ENCODE measurements around the gene USH1C.

The USH1C gene

DNA sequence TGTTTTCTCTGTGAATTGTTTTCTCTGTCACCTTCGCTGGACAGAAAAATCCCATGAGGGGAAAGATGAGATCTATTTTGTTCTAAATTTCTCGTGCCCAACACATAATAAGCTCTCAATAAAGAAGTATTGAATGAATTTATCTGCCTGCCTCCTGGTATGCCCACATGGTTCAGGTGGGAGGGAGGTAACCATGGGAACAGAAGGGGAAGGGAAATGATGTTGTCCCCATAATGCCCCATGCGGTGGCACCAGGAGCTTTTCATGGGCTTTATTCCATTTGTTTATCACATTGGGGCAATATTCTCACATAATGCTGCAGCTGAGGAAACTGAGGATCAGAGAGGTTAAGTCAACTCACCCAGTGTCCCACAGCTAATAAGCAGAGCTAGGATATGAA, 8.7 kb downstream of the USH1C start:
- DNase-seq (ENCODE audit: low read depth) = no peak
- no peak overlapping the region for H3K4me3 ChIP-seq (ENCODE audit: low read depth, low read length)
- TF ChIP-seq, protein P1, sequence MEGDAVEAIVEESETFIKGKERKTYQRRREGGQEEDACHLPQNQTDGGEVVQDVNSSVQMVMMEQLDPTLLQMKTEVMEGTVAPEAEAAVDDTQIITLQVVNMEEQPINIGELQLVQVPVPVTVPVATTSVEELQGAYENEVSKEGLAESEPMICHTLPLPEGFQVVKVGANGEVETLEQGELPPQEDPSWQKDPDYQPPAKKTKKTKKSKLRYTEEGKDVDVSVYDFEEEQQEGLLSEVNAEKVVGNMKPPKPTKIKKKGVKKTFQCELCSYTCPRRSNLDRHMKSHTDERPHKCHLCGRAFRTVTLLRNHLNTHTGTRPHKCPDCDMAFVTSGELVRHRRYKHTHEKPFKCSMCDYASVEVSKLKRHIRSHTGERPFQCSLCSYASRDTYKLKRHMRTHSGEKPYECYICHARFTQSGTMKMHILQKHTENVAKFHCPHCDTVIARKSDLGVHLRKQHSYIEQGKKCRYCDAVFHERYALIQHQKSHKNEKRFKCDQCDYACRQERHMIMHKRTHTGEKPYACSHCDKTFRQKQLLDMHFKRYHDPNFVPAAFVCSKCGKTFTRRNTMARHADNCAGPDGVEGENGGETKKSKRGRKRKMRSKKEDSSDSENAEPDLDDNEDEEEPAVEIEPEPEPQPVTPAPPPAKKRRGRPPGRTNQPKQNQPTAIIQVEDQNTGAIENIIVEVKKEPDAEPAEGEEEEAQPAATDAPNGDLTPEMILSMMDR (IDR thresholded peaks at IDR 0.05; ENCODE audit: insufficient read depth, low read depth, low read length, missing control alignments) = no peak

DNA sequence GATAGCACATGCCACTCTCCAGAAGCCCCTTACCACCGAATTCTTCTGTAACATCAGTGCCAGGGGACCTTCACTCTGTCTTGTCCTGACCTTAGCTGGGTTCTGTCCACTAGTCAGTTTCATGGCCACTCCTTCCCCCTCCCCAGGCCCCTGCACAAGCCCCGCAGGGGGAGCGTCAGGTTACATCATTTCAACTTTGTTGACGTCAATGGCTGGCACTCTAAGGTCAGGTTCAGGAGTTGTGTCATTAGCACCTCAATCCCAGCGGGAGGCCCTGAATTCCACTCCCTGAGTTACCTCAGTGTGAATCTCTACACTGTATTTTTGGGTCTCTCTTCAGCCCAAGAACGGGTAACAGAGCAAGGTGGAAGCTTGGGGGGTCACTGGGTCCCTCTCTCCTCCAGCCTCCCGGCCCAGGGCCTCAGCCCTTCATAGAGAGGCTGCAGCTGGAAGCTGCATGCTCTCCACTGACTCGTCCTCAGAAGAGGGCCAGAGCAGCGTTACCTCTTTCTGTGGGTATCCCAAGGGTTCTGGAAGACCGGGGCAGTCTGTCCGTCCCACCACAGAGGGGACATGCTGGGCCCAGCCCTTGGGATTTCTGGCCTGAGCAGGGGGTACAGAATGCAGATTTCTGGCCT, 10.3 kb downstream of the USH1C start:
- H3K4me3 ChIP-seq (ENCODE audit: low read depth, low read length) = no peak overlapping the region
- DNase-seq (ENCODE audit: low read depth) = no peak
- TF ChIP-seq, protein P1 (IDR thresholded peaks at IDR 0.05; ENCODE audit: insufficient read depth, low read depth, low read length, missing control alignments) = no peak

- no peak overlapping the region for H3K4me3 ChIP-seq (ENCODE audit: low read depth, low read length)
- TF ChIP-seq, protein P1 (IDR thresholded peaks at IDR 0.05; ENCODE audit: insufficient read depth, low read depth, low read length, missing control alignments) = no peak
- no peak for DNase-seq (ENCODE audit: low read depth)
Observed at GRCh38 chr11:17533341-17533740, 10.9 kb downstream of the USH1C start.

DNA sequence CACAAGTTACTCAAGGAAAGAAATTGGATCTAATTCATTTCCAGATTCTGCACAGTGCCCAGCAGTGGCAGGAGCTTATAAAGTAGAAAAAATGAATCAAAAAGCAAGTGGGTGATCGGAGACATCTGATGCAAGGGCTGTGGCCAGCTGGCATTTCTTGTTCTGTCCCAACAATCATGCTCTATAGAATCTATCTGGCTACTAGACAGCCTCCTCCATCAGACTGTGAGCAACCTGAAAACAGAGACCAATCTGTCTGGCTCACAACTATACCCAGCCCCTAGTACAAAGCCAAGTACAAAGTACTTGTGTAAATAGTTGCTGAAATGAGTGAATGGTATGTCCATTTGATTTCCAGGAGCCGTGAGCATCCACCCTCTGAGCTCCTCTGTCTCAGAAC, 11.4 kb downstream of the USH1C start:
- no peak for DNase-seq (ENCODE audit: low read depth)
- H3K4me3 ChIP-seq (ENCODE audit: low read depth, low read length) = no peak overlapping the region
- TF ChIP-seq, protein P1 (IDR thresholded peaks at IDR 0.05; ENCODE audit: insufficient read depth, low read depth, low read length, missing control alignments) = no peak

- DNase-seq (ENCODE audit: low read depth) = no peak
- no peak overlapping the region for H3K4me3 ChIP-seq (ENCODE audit: low read depth, low read length)
- TF ChIP-seq, protein P1 (IDR thresholded peaks at IDR 0.05; ENCODE audit: insufficient read depth, low read depth, low read length, missing control alignments) = no peak
Observed at GRCh38 chr11:17531636-17532113, 12.5 kb downstream of the USH1C start.

- TF ChIP-seq, protein P1 (IDR thresholded peaks at IDR 0.05; ENCODE audit: insufficient read depth, low read depth, low read length, missing control alignments) = no peak
- no peak for DNase-seq (ENCODE audit: low read depth)
- H3K4me3 ChIP-seq (ENCODE audit: low read depth, low read length) = no peak overlapping the region
Observed at GRCh38 chr11:17531071-17531600, 13.1 kb downstream of the USH1C start.

- DNase-seq (ENCODE audit: low read depth) = no peak
- TF ChIP-seq, protein P1 (IDR thresholded peaks at IDR 0.05; ENCODE audit: insufficient read depth, low read depth, low read length, missing control alignments) = no peak
- no peak overlapping the region for H3K4me3 ChIP-seq (ENCODE audit: low read depth, low read length)
Observed at GRCh38 chr11:17529844-17530185, 14.4 kb downstream of the USH1C start.

All from GM12865 (cell line).